ENCODE measurements around the gene DROSHA. TPM values are rescaled to one million over a fixed set of nuclear protein-coding genes. Genes with fewer than 3 reads are reported as not detected.

DROSHA gene
- total and polyA plus RNA-seq, 10 of the 15 experiments (the other 5 are each of a cell fraction or from before 2014, with no cell fraction given): 27.9 to 55.0 (median 37.6) TPM

DNA sequence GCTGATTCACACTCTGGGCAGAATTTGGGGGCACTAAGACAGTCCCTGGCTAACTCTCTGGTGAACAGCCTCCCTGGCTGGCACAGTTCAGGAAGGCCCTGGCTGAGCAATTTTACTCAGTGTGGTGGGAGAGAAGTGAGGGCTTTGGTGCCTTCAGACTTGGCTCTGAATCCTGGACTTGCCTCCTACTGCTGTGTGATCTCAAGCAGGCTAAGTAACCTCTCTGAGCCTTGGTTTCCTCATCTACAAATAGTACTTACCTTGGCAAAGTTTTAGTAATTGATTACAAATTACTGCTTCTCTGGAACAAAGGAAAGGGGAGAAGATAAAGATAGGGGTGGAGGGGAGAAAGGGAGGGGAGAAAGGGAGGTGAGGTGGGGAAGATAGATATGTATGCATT lies 153.8 kb downstream of the DROSHA start:
- Histone ChIP-seq H3K4me2 (ENCODE audit: control insufficient read depth, insufficient read depth) (no peak overlapping the region), H3K9ac (ENCODE audit: control insufficient read depth, insufficient read depth, low read length) (no peak overlapping the region), H3K36me3 (ENCODE audit: control insufficient read depth in 2 of 2, insufficient read depth in 2 of 2, low read length in 1 of 2) (no peaks in the 10 kb centered on the region), H3K4me1 (ENCODE audit: control insufficient read depth, insufficient read depth, low read length) (peaks cover 11% of the 10 kb centered on the region), H3K4me3 (no peak overlapping the region), H2AFZ (ENCODE audit: control insufficient read depth, low read depth, low read length) (no peak overlapping the region), H4K20me1 (ENCODE audit: control insufficient read depth, insufficient read depth) (no peaks in the 10 kb centered on the region), H3K79me2 (ENCODE audit: control insufficient read depth, insufficient read depth, low read length) (no peaks in the 10 kb centered on the region), H3K27ac (ENCODE audit: control insufficient read depth, insufficient read depth) (no peak overlapping the region), H3K27me3 (replicated peaks in 1 of 2; ENCODE audit: control insufficient read depth in 2 of 2, insufficient read depth in 2 of 2, low read length in 1 of 2) (no peaks in the 10 kb centered on the region), H3K9me3 (replicated peaks; ENCODE audit: control insufficient read depth, insufficient read depth, low read length) (no peaks in the 10 kb centered on the region)
- no peak for TF ChIP-seq EED (IDR thresholded peaks at IDR 0.05; ENCODE audit: low read depth)
- TF ChIP-seq GABPA (IDR thresholded peaks at IDR 0.05; ENCODE audit: low read depth): no peak
- TF ChIP-seq POU2F2 (IDR thresholded peaks at IDR 0.05; ENCODE audit: borderline replicate concordance, low read depth, low read length): no peak
- no peak for TF ChIP-seq E2F4 (IDR thresholded peaks at IDR 0.05; ENCODE audit: low read depth, low read length)
- TF ChIP-seq SP1 (IDR thresholded peaks at IDR 0.05; ENCODE audit: low read depth, low read length): no peak
- TF ChIP-seq, protein P1, sequence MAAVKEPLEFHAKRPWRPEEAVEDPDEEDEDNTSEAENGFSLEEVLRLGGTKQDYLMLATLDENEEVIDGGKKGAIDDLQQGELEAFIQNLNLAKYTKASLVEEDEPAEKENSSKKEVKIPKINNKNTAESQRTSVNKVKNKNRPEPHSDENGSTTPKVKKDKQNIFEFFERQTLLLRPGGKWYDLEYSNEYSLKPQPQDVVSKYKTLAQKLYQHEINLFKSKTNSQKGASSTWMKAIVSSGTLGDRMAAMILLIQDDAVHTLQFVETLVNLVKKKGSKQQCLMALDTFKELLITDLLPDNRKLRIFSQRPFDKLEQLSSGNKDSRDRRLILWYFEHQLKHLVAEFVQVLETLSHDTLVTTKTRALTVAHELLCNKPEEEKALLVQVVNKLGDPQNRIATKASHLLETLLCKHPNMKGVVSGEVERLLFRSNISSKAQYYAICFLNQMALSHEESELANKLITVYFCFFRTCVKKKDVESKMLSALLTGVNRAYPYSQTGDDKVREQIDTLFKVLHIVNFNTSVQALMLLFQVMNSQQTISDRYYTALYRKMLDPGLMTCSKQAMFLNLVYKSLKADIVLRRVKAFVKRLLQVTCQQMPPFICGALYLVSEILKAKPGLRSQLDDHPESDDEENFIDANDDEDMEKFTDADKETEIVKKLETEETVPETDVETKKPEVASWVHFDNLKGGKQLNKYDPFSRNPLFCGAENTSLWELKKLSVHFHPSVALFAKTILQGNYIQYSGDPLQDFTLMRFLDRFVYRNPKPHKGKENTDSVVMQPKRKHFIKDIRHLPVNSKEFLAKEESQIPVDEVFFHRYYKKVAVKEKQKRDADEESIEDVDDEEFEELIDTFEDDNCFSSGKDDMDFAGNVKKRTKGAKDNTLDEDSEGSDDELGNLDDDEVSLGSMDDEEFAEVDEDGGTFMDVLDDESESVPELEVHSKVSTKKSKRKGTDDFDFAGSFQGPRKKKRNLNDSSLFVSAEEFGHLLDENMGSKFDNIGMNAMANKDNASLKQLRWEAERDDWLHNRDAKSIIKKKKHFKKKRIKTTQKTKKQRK (IDR thresholded peaks at IDR 0.05; ENCODE audit: low read depth, low read length): no peak
- ChIA-PET CTCF (no interaction called here), SMC1A (ENCODE audit: uncharacterized antibody, unreplicated experiment) (no interaction called here), RAD21 (ENCODE audit: unreplicated experiment) (no interaction called here), POLR2A (no interaction called here)
- no TSS peak for BruUV-seq (replicated peaks)
- ATAC-seq (no peak), FAIRE-seq (no peak), DNase-seq (ENCODE audit: low read depth, low spot score) (no peak)
- in situ Hi-C loops (cut with MboI): no loop called here
- intact Hi-C loops (cut with micrococcal nuclease; ENCODE audit: unreplicated experiment): no loop called here
